GM12892 (cell line): ENCODE results near the gene TMIGD1.

ENCODE experiments used
- DNase-seq: peaks from one replicate; pipeline ENCODE4 v3.0.0; 2011; ENCODE audit not compliant: insufficient read length
- FAIRE-seq: peaks from 2 replicates; lab custom pipeline; 2011; peaks lifted over from hg19 to GRCh38; lab: Jason Lieb, UNC
- POLR2A ChIP-seq: IDR thresholded peaks from 2 replicates; pipeline ENCODE4 v1.6.1; 2011; ENCODE audit warnings: low read depth, low read length, control low read depth
- POLR2AphosphoS5 ChIP-seq: IDR thresholded peaks from 2 replicates; pipeline ENCODE4 v1.6.1; 2011; ENCODE audit warnings: low read depth, low read length, control low read depth
- TAF1 ChIP-seq: IDR thresholded peaks from 2 replicates; pipeline ENCODE4 v1.6.1; 2011; ENCODE audit warnings: low read depth, mild to moderate bottlenecking, control low read depth, low read length, borderline replicate concordance

The TMIGD1 gene

DNA sequence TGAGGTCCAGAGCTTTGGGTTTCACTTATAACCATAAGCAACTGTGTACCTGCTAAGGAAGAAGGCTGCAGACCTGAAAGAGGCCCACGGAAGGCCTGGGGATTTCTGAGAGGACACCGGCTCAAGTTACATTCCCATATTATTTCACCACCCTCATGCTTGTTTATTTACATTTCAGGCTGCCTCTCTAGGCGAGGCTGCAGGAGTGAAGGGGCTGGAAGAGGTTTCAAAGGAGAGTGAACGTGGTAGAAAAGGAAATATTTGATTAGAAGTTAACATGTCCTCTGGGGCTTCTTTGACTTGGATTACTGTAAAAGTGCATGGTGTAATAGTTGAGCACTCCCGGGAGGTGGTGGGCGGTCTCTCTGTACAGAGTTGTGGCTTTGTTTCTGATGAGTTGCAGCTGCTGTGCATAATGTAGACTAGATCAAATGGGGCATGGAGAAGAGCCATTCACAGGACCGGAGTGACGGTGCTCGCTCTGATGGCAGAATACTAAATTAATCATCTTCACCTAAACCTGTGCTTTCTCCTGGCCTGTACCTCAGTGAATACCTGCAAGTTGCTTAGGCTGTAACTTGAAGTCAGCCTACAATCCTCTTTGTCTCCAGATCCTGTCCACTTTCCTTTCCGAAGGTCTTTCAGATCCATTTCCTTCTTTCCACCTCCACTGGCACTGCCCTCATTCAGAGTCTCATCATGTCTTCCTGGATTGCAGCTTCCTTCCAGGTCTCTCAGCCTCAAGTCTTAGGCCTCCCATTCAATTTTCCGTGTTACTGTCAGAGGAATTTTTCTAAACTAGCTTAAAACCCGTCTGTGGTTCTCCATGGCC lies 43.0 kb upstream of the TMIGD1 start:
- no peak for TF ChIP-seq POLR2AphosphoS5
- no peak for TF ChIP-seq POLR2A
- TF ChIP-seq TAF1: no peak
- no peak for DNase-seq
- no peak for FAIRE-seq

DNA sequence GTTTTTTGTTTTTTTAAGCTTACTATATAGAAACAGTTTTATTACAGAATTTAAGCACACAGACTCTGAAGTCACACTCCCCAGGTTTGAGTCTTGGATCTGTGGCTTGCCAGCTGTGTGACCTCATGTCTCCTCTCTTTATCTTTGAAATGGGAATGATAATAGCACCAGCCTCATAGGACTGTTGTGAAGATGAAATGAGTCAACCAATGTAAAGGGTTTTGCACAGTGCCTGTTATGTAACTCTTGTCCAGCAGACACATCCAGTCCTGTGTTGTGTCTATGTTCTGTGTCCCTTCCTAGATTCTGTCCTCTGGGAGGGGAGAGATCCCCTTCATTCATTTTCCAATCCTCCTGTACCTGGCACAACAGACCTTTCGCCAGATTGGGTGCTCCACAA lies 41.8 kb upstream of the TMIGD1 start:
- DNase-seq: no peak
- no peak for FAIRE-seq
- no peak for TF ChIP-seq POLR2A
- no peak for TF ChIP-seq TAF1

DNA sequence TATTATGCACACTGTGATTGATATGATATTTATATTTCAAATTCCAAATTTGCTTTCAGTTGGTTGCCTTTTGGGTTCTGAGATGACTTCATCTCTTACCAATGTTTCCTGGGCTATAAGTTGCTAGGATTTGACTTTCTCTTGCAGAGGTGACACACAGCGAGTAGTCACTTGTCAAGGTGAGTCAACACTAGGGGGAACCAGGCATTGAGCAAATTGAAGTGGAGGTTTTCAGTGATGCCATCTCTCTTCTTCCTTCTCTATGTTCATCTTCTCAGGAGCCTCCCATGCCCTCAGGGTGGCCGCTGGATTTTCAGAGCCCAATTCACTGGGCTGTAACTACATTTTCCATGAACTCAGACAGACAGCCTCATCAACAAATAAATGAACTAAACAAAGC lies 38.9 kb upstream of the TMIGD1 start:
- FAIRE-seq: no peak

DNA sequence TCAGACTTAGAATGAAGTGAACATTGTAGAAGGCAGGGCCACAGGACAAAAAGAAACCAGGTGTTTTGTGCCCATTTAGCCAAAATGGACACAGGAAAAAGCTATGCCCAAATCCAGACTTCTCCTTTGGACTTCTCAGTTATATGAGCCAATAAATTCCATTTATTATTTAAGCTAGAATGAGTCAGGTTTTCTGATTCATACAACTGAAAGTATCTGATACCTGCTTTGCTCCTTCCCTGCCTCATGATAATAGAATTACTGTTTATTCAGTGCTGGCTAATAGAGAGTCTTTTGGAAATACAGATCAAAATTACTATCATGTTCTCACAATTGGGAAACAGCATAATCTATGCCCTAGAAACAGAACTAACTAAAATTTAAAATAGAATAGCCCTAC lies 36.1 kb upstream of the TMIGD1 start:
- DNase-seq: no peak
- no peak for FAIRE-seq

More for the DNA sequence above, 38.9 kb upstream of the TMIGD1 start:
- DNase-seq: no peak
- TF ChIP-seq POLR2A (no peak), TAF1 (no peak), POLR2AphosphoS5 (no peak)

DNA sequence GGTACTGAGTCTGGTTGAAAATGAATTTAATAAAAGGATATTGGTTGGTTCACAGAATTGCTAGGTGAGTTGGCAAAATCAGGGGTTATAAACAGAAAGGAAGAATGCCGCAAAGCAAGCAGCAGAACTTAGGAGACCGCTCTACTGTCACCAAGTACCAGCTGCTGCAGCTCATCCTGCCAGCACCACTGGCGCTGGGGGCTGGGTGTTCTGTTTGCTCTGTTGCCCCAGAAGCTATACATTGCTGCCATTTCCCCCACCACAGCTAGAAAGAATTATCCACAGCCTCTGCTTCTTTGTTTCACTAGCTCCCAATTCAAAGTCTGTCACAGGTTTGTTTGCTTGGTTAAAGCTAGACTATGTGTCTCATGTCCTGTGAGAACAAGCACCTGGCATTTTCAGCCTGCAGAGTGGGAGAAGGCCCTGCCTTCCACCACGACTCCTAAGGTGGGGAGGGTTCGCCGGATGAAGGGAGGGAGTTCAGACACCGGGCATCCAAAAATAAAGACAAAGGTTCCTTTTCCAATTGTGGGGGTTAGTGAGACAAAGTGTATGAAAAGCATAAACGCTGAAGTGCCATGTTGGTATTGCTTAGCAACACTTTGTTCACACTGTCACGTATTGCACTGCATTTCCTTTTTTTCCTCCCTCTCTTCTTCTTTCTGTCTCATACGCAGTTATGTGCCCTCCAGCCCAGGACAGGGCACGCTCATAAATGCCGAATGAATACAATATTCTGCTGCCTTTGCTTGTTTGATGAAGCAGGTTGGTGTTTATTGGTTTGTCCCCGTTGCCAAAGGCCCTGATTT lies 35.3 kb upstream of the TMIGD1 start:
- no peak for DNase-seq
- FAIRE-seq: no peak

More for the DNA sequence above, 36.1 kb upstream of the TMIGD1 start:
- TF ChIP-seq POLR2A (no peak), TAF1 (no peak), POLR2AphosphoS5 (no peak)

DNA sequence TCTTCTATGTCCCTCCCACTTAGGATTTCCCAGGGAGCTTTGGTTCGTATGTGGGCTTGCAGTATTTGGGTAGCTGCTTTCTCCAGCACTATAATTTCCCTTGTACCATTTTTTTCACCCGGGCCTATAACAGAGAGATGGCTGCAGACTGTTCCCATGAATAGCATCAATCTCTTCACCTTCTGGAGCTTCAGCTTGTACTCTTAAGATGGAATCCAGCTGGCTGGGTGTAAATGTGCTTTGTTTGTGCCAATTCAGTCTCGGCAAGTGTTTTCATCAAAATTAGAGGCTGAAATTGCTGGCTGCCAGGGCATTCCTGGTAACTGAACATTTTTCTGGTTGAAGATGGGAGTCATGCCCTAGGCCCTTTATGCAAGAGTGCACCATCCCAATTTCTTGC lies 32.7 kb upstream of the TMIGD1 start:
- DNase-seq (no peak), FAIRE-seq (no peak)
- no peak for TF ChIP-seq TAF1
- no peak for TF ChIP-seq POLR2AphosphoS5
- TF ChIP-seq POLR2A: no peak

More for the DNA sequence above, 35.3 kb upstream of the TMIGD1 start:
- TF ChIP-seq POLR2AphosphoS5 (no peak), TAF1 (no peak), POLR2A (no peak)

DNA sequence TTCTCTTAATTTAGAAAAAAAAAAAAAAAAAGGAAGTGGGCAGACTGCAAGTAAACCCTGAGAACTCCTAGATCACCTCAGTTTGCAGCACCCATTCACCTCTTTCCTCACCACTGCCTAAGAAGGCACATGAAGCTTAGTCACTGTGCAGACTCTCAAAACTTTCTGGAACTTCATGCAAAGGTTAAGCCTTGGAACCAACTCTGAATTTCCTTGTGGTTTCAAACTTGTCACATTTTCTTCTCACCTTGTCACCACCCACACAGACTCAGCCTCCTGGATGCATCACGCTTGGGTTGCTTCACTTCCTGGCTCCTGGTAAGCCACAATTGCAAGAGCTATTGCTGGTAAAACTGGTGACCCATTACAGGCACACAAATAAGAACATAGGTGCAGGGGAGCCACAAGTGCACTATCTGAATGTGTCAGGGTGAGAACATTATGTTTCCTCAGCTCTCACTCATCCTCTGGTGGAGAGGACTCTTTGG lies 29.9 kb upstream of the TMIGD1 start:
- DNase-seq: peak; percentile 36
- FAIRE-seq: peak; percentile 95

DNA sequence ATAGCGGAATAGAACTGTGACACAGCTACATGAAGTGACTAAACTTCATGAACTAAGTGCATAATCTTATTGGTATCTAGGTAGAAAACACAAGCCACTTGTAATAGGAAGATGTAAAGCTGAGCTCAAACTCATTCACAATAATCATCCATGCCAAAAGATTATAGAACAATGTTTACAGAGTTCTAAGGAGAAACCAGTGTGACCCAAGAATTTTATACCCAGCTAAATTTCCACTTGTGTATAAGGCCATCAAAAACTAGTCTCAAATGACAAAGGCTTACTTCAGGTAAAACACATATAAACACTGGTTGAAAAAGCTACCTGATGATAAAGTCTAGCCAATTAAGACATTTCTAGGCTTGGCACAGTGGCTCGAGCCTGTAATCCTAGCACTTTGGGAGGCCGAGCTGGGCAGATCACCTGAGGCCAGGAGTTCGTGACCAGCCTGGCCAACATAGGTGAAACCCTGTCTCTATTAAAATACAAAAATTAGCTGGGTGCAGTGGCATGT lies 28.0 kb upstream of the TMIGD1 start:
- TF ChIP-seq POLR2AphosphoS5 (no peak), TAF1 (no peak), POLR2A (no peak)

More for the DNA sequence above, 29.9 kb upstream of the TMIGD1 start:
- TF ChIP-seq TAF1: no peak
- no peak for TF ChIP-seq POLR2AphosphoS5
- no peak for TF ChIP-seq POLR2A

DNA sequence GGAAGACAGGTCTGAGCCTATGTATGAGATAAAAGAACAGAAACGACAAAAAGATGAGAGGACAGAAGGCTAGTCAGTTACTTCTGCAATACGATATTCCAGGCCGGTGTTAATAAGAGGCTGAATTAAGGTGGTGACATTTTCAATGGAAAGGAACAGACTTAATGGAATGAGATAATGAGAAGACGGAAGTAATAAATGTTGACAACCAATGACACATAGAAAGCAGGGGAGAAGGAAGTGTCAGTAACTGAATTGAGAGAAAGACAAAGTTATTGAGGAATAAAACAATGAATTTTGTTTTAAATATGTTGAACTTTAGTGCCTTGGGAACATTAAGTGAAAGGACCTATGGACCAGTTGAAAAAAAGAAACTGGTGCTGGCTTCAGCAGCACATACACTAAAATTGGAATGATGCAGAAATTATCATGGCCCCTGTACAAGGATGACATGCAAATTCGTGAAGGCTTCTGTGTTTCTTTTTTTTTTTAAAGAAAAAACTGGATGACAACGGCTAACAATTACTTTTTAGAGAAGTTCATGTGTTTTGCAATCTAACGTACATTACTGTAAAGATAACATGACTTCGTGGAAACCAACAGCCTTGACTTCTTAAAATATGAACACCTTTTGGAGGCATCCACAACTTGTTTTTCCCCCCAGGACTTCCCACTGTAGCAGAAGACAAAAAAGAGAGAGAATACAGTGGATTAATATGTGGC lies 26.4 kb upstream of the TMIGD1 start:
- TF ChIP-seq POLR2AphosphoS5 (no peak), POLR2A (no peak), TAF1 (no peak)
- DNase-seq (no peak), FAIRE-seq (no peak)

More for the DNA sequence above, 28.0 kb upstream of the TMIGD1 start:
- DNase-seq (no peak), FAIRE-seq (no peak)

DNA sequence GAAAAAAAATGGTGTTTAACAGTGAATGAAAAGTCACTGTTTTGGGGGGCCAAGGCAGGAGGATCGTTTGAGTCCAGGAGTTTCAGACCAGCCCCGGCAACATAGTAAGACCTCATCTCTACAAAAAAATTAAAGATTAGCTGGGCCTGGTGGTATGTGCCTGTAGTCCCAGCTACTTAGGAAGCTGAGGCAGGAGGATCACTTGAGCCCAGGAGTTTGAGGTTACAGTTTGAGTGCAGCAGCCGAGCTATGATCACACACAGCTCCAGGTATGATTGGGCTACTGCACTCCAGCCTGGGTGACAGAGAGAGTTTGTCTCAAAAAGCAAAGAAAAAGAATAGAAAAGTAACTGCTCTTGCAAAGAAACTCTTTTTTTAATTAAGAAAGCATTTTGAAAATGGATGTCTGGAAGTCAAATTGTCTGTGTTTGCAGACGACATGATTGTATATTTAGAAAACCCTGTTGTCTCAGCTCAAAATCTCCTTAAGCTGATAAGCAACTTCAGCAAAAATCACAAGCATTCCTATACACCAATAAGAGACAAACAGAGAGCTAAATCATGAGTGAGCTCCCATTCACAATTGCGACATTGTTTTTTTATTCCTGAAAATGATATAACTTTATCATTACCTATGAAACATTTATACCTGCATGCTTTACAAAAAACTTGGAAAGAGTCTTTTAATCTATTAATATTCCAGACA lies 24.4 kb upstream of the TMIGD1 start:
- DNase-seq (no peak), FAIRE-seq (no peak)
- no peak for TF ChIP-seq TAF1

DNA sequence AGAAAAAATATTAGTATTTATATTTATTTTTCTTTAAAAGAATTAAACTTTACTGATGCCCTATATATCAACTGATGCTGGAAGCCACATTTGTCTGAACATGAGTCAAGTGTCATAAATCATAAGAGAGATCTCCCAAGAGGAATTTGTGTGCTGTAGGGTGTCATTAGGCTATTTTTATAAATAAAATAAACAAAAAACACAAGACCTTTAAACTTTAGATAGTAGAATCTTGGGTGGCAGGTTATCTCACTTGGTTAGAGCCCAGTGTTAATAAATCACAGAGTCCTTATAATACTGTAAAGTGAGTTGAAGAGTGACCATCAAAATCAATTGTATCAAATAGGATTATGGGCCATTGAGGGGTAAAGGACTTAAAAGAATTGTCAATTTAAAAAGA lies 23.6 kb upstream of the TMIGD1 start:
- no peak for FAIRE-seq
- TF ChIP-seq POLR2AphosphoS5 (no peak), TAF1 (no peak), POLR2A (no peak)
- DNase-seq: no peak
